CD4-positive, alpha-beta T cell treated with Interferon gamma for 1 hour (primary cell): Measurements from ENCODE around the gene DOCK11.
"Not testable (repeated sequence)": the region's sequence is repeated elsewhere in the genome, so short reads cannot be mapped to it uniquely, and the experiment has no call there.

Source experiments
- DNase-seq: peaks from one replicate; pipeline ENCODE4 v3.0.0-alpha.2; 2020

The DOCK11 gene

GRCh38 chrX:118582926-118583325, 87.3 kb downstream of the DOCK11 start:
- not testable (repeated sequence) for DNase-seq

GRCh38 chrX:118583781-118584180, 88.2 kb downstream of the DOCK11 start:
- no peak for DNase-seq

GRCh38 chrX:118585296-118585695, 89.7 kb downstream of the DOCK11 start:
- DNase-seq, result no peak

- not testable (repeated sequence) for DNase-seq
Observed at GRCh38 chrX:118586206-118586605, 90.6 kb downstream of the DOCK11 start.

GRCh38 chrX:118588715-118589114, 93.1 kb downstream of the DOCK11 start:
- DNase-seq, result no peak

GRCh38 chrX:118589227-118589626, 93.6 kb downstream of the DOCK11 start:
- no peak for DNase-seq

- DNase-seq, result no peak
Observed at GRCh38 chrX:118593407-118593806, 97.8 kb downstream of the DOCK11 start.

- DNase-seq, result no peak
Observed at GRCh38 chrX:118594697-118595420, 99.2 kb downstream of the DOCK11 start.

GRCh38 chrX:118595501-118596042, 100.0 kb downstream of the DOCK11 start:
- DNase-seq, result no peak

GRCh38 chrX:118596390-118596789, 100.8 kb downstream of the DOCK11 start:
- no peak for DNase-seq

- peak; percentile 10 for DNase-seq
Observed at GRCh38 chrX:118603981-118604380, 108.4 kb downstream of the DOCK11 start.

- DNase-seq, result no peak
Observed at GRCh38 chrX:118612290-118612689, 116.7 kb downstream of the DOCK11 start.

GRCh38 chrX:118614150-118614549, 118.5 kb downstream of the DOCK11 start:
- no peak for DNase-seq

- DNase-seq, result no peak
Observed at GRCh38 chrX:118615141-118615540, 119.5 kb downstream of the DOCK11 start.

GRCh38 chrX:118621081-118621759, 125.6 kb downstream of the DOCK11 start:
- no peak for DNase-seq

GRCh38 chrX:118623062-118623461, 127.4 kb downstream of the DOCK11 start:
- DNase-seq, result no peak

- no peak for DNase-seq
Observed at GRCh38 chrX:118626346-118626745, 130.7 kb downstream of the DOCK11 start.

GRCh38 chrX:118627084-118627758, 131.6 kb downstream of the DOCK11 start:
- DNase-seq, result no peak

- no peak for DNase-seq
Observed at GRCh38 chrX:118630848-118631247, 135.2 kb downstream of the DOCK11 start.

GRCh38 chrX:118631586-118631985, 136.0 kb downstream of the DOCK11 start:
- no peak for DNase-seq

- DNase-seq, result no peak
Observed at GRCh38 chrX:118632862-118633261, 137.2 kb downstream of the DOCK11 start.

GRCh38 chrX:118633530-118633929, 137.9 kb downstream of the DOCK11 start:
- DNase-seq, result no peak

GRCh38 chrX:118634336-118634735, 138.7 kb downstream of the DOCK11 start:
- no peak for DNase-seq

GRCh38 chrX:118637997-118638396, 142.4 kb downstream of the DOCK11 start:
- no peak for DNase-seq
